ENCODE measurements around the gene CFAP74. TPM values are rescaled to one million over a fixed set of nuclear protein-coding genes. Genes with fewer than 3 reads are reported as not detected.

Gene CFAP74
- total and polyA plus RNA-seq, 2 of the 4 experiments (the other 2 are of a cell fraction), result not detected

DNA sequence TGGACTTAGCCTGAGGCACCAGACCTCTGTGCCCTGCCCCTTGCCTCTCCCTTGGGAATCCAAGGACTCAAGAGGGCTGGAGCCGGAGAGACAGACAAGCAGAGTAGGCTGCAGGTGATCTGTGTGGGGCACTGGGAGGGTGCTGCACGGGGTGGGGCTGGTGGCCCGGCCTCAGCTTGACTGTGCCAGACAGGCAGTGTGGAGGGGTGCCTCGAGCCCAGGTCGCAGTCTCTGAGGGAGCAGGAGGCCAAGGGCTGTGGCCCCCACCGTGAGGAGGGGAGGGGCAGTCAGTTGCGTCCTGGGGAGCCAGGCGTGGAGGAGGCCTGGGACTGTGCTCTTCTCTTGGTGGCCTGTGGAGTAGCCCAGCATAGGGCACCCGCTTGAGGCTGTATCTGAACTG is 19.6 kb upstream of the CFAP74 start:
- H2BK5ac ChIP-seq (ENCODE audit: low read depth, low read length, poor library complexity, severe bottlenecking), result no peak overlapping the region
- no peak overlapping the region for H2AK9ac ChIP-seq (replicated peaks; ENCODE audit: low read depth, low read length, poor library complexity)
- no peak overlapping the region for H4K5ac ChIP-seq (ENCODE audit: low read depth, low read length)
- no peak overlapping the region for H4K91ac ChIP-seq (ENCODE audit: insufficient read depth, low read depth, low read length)
- no peak overlapping the region for H3K4me2 ChIP-seq (ENCODE audit: low read depth, low read length)
- intact Hi-C loops (cut with micrococcal nuclease), result no loop called here
- H2BK120ac ChIP-seq (ENCODE audit: low read depth, low read length), result no peak overlapping the region
- no peak overlapping the region for H3K23ac ChIP-seq (ENCODE audit: low read depth, low read length)
- ChIA-PET POLR2A (ENCODE audit: unreplicated experiment) (no interaction called here), CTCF (no interaction called here)
- WGBS, 2 experiments (ENCODE audit: extremely low coverage in 2 of 2, insufficient read length in 1 of 2), result 29% methylated on average over 3 of the region's 9 CpGs; no CpG with 5 or more reads in 1 of the 2 experiments
- no peak overlapping the region for H3K9ac ChIP-seq (ENCODE audit: low read depth, low read length)
- H3K14ac ChIP-seq (replicated peaks; ENCODE audit: low read depth, low read length), result no peak overlapping the region
- no peaks in the 10 kb centered on the region for H3K9me1 ChIP-seq (ENCODE audit: insufficient read depth, low read length)
- dilution Hi-C loops (cut with HindIII; ENCODE audit: low sequenced_read_pairs, unreplicated experiment), result no loop called here
- ATAC-seq (ENCODE audit: low read depth) (no peak), DNase-seq (no peak)
- no peak overlapping the region for H3K56ac ChIP-seq (ENCODE audit: extremely low read depth, insufficient read depth, low read length)
- in situ Hi-C loops (cut with MboI; ENCODE audit: low sequenced_read_pairs), result no loop called here
- H3K27ac ChIP-seq (ENCODE audit: insufficient read depth, low read length), result no peak overlapping the region
- no peak overlapping the region for H3K4me3 ChIP-seq (ENCODE audit: insufficient read depth, low read depth, low read length)
- H3K27me3 ChIP-seq (ENCODE audit: control insufficient read depth, insufficient read depth, low read length), result peaks cover 70% of the 10 kb centered on the region
- no peak for TF ChIP-seq POLR2A (IDR thresholded peaks at IDR 0.05; ENCODE audit: low read depth, low read length)
- TF ChIP-seq MAZ (IDR thresholded peaks at IDR 0.05; ENCODE audit: borderline replicate concordance, low read depth, low read length), result no peak
- TF ChIP-seq MXI1 (IDR thresholded peaks at IDR 0.05; ENCODE audit: borderline replicate concordance, low read depth, low read length), result no peak
- no peak for TF ChIP-seq FOS (IDR thresholded peaks at IDR 0.05; ENCODE audit: low read depth, low read length)
- no peak for TF ChIP-seq MAFK (IDR thresholded peaks at IDR 0.05; ENCODE audit: low read depth, low read length)
- TF ChIP-seq RCOR1 (IDR thresholded peaks at IDR 0.05; ENCODE audit: insufficient replicate concordance, low read length), result no peak
- no peak for TF ChIP-seq ELK1 (IDR thresholded peaks at IDR 0.05; ENCODE audit: borderline replicate concordance, low read depth, low read length)
- TF ChIP-seq BHLHE40 (IDR thresholded peaks at IDR 0.05; ENCODE audit: low read depth, low read length), result no peak
- no peak for TF ChIP-seq NFE2L2 (IDR thresholded peaks at IDR 0.05; ENCODE audit: low read depth, low read length)
- TF ChIP-seq RFX5 (IDR thresholded peaks at IDR 0.05; ENCODE audit: low read depth, low read length), result no peak
- TF ChIP-seq SMC3 (IDR thresholded peaks at IDR 0.05; ENCODE audit: low read depth, low read length), result no peak
- TF ChIP-seq, protein P1, sequence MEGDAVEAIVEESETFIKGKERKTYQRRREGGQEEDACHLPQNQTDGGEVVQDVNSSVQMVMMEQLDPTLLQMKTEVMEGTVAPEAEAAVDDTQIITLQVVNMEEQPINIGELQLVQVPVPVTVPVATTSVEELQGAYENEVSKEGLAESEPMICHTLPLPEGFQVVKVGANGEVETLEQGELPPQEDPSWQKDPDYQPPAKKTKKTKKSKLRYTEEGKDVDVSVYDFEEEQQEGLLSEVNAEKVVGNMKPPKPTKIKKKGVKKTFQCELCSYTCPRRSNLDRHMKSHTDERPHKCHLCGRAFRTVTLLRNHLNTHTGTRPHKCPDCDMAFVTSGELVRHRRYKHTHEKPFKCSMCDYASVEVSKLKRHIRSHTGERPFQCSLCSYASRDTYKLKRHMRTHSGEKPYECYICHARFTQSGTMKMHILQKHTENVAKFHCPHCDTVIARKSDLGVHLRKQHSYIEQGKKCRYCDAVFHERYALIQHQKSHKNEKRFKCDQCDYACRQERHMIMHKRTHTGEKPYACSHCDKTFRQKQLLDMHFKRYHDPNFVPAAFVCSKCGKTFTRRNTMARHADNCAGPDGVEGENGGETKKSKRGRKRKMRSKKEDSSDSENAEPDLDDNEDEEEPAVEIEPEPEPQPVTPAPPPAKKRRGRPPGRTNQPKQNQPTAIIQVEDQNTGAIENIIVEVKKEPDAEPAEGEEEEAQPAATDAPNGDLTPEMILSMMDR (conservative IDR thresholded peaks at IDR 0.05; ENCODE audit: low read depth, low read length), result no peak
- TF ChIP-seq CHD1 (IDR thresholded peaks at IDR 0.05; ENCODE audit: low read depth, low read length), result no peak
- no peak for TF ChIP-seq USF2 (IDR thresholded peaks at IDR 0.05; ENCODE audit: low read depth, low read length)
- no peak for TF ChIP-seq CEBPB (IDR thresholded peaks at IDR 0.05; ENCODE audit: low read depth, low read length)
- no peak for TF ChIP-seq RAD21 (IDR thresholded peaks at IDR 0.05; ENCODE audit: low read length)
- no TSS peak for BruUV-seq (replicated peaks)
- no peaks in the 10 kb centered on the region for H3K4me1 ChIP-seq (ENCODE audit: control insufficient read depth, insufficient read depth, low read length)
- H2AK5ac ChIP-seq (ENCODE audit: low read depth, low read length), result no peak overlapping the region
- H2BK15ac ChIP-seq (ENCODE audit: low read depth, low read length), result no peak overlapping the region
- no peak overlapping the region for H2BK20ac ChIP-seq (ENCODE audit: low read depth, low read length)
- H2AFZ ChIP-seq (replicated peaks; ENCODE audit: low read length, poor library complexity), result peak overlapping the region; percentile 21
- H3K79me1 ChIP-seq (ENCODE audit: low read depth in 1 of 2, low read length in 2 of 2), result no peaks in the 10 kb centered on the region
- H4K20me1 ChIP-seq (ENCODE audit: insufficient read depth, low read length), result no peaks in the 10 kb centered on the region
- H3K36me3 ChIP-seq (ENCODE audit: control insufficient read depth, insufficient read depth, low read length), result no peaks in the 10 kb centered on the region
- H3K18ac ChIP-seq (ENCODE audit: low read depth, low read length), result no peak overlapping the region
- no peak overlapping the region for H3K4ac ChIP-seq (ENCODE audit: low read depth, low read length)
- H3K9me3 ChIP-seq (ENCODE audit: control insufficient read depth, insufficient read depth, low read length), result no peaks in the 10 kb centered on the region
- H4K8ac ChIP-seq (ENCODE audit: low read depth in 2 of 2, low read length in 2 of 2), result no peak overlapping the region
